CD4-positive, alpha-beta T cell treated with Interleukin-4 for 4 hours (primary cell): ENCODE data around the gene PUS3.
"Not testable (repeated sequence)": the region's sequence is repeated elsewhere in the genome, so short reads cannot be mapped to it uniquely, and the experiment has no call there.

Experiments
- DNase-seq: peaks from one replicate; pipeline ENCODE4 v3.0.0-alpha.2; 2020

PUS3 gene

DNA sequence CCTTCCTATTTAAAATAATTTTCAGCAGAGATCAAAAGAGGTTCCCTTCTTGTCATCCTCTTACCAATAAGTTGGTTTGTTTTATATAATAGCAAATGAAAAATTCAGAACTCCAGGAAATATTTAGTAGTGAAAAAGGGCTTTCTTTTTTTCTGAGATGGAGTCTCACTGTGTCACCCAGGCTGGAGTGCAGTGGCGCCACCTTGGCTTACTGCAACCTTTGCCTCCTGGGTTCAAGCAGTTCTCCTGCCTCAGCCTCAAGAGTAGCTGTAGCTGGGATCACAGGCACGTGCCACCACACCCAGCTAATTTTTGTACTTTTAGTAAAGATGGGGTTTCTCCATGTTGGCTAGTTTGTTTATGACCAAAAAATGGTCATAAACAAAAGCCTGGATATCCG, 11.6 kb upstream of the PUS3 start:
- DNase-seq, result not testable (repeated sequence)

DNA sequence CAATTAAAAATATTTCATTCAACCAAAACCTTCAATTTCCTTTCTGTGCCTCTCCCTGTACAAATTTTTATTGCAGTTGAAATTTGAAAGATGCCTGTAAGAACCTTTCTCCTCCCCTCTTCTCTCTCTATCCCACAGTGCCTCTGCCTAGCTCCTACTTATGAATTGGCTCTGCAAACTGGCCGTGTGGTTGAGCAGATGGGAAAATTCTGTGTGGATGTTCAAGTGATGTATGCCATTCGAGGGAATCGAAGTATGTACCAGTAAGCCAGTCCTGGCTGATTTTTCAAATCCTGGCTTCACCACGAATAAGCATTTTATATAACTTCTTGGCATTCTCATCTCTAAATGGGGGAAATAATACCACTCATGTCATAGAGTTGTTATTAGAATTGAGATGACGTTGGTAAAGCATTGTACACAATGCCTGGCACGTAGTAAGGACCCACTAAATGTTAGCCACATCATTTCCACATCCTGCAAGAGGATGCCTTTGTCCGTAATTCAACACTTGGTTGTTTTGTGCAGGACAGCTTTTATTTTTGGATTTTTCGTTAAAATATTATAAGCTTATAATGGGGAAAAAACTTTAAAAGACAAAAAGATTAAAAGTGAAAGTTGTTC, 7.3 kb upstream of the PUS3 start:
- no peak for DNase-seq

DNA sequence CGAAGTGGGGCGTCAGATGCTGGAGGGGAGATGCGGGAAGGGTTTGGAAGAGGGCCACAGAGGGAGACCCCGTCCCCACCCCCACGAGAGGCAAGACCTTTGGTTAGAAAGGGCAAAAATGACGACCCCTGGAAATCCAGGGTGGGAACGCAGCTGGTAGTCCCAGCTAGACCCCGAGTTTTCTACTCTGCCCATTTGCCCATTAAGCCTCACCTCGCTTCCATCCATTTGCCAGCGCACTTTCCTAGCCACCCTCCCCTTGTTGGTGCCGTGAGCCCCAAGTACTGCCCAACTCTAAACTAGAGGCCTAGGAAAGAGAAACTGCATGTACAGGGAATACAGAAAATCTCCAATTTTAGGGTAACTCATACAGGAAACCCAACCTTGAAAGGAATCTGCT, 1.7 kb upstream of the PUS3 start:
- DNase-seq, result no peak

DNA sequence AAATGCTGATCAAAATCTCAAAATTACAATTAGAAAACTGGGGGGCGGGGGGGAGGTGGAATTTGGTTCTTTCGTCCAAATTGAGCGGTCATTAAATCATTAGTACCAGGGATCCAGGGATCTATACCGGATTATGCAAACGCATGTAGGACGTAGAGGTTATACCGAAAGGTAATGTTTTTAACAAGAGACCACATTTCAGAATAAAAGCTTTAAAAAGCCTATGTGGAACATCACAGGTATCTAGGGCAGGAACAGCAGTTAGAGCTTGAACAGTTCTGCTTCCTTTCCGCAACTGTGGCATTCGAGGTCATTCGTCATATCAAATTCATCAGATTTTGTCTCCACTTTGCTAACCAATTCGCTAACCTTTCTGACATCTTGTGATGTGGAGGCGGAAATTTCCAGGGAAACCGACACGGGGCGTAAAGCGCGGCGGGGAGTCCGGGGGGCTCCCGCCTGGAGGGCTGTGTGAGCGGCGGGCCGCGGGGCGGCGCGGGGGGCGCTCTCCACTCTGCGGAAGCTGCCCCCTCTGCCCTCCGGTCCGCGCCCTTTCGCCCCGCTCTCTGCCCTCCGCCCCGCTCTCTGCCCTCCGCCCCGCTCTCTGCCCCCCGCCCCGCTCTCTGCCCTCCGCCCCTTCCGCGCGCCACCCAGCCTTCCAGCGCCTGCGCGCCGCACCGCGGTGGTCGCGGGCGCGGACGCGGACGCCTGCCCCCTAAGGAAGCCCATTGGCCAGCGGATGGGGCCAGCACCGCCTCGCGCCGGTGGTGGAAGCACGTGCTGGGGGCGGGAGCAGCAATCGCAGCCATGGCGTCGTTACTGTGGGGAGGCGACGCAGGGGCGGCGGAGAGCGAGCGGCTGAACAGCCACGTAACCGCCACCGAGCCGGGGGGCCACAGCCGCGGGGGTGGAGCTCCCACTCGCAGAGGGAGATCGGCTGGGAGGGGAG, 979 bp upstream of the PUS3 start, which contains the start of gene DDX25:
Gene DDX25 (plus strand): TSS at position 798 of the 949 bp plus-strand sequence. CDS start 10 bp downstream, at position 808.
- no peak for DNase-seq

DNA sequence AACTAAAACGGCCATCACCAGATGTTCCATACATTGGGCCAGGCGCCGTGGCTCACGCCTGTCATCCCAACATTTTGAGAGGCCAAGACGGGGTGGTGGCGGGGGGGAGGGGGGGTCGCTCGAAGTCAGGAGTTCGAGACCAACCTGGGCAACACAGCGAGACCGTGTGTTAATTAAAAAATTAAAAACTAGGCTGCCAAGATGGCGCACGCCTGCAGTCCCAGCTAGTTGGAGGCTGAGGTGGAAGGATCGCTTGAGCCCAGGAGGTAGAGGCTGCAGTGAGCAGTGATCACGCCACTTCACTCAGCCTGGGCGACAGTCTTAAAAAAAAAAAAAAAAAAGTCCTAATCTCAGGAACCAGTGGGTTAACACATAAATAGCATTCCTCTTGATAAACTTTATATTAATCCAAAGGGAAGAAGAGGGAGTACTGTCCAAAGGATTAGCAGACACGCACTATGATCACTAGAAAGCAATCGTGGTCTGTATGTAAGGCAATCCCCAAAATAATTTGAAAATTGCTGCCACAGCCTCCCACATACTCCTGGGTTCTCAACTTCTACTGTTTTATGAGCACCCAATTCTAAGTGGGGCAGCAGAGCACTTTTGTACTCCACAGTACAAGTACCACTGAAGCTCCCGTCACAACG, 604 bp downstream of the PUS3 start:
- no peak for DNase-seq

DNA sequence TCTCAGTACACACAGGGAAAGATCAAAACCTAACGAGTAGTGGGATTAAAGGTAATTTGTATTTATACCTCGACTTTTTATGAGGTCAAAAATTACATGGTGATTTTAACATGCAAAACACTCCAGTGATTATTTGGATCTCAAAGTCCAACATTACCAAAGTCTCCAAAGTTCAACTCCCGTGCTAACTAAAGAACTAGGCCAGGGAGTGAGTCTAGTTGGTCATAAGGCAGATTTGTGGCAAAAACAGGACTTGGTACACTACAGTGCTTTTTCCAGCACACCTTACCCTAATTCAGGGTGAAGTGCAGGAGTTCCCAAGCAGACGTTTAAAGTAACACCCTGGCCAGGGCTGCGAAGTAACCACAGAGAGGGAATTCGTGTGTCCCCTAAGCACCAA, 1.1 kb downstream of the PUS3 start:
- DNase-seq, result no peak

DNA sequence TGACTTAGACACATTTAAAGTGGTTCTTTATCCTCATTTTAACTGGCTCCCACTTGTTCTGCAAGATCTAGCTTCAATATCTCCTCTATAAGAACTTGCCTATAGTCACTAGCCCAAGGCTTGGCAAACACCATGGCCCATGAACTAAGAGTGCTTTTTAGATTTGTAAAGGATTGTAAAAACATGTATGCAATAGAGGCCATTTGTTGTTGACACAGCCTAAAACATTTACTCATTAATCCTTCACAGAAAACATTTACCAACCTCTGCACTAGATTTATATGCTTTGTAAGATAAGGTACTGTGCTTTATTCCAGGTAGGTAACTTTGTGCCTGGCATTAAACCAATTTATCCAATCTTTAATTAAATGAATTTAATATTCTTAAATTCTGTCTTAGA, 10.0 kb downstream of the PUS3 start:
- DNase-seq, result no peak

DNA sequence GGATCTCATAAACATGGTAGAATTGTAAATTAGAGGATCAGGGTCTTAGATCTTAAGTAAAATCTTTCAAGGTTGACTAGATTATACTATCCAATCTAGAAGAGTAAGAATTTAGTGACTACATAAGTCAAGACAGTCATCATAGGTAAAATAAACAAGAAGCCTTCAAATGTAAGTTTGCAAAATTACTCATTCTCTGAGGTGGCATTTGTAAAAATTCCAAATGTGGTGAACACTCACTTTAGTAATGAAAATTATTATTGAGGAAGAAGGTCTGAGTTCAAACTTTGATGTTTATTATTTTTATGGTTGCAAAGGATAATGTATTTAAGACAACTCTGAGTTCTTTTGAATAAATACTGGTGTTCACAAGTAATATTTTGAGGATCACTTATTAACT, 10.9 kb downstream of the PUS3 start:
- no peak for DNase-seq

DNA sequence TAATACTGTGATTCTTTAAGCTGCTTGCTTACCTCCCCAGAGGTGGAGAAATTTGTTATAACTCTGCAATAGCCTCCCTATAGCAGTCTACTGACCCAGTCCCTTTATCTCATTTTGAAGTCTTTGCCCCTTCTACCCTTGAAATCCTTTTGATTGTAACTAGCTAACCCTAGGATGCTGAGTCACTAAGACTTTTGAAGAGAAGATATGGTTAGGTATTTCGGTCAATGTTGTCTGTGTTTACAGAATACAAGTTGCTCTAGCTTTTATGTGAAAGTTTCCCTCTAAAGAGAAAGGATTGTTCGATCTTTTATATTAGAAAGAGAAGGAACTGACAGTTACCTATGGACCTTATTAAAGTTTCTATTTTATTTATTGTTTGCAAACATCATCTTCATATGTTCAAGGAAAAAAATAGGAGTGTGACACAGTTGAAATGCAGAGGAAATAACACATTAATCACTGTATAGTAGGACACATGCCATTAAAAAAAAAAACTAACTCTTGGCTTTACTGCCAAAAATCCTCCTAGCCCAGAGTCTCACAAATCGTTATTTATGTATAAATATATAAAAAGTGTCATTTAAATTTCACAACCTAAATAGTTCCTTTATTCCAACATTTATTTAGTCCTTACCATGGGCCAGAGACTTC, 12.4 kb downstream of the PUS3 start:
- DNase-seq, result no peak

DNA sequence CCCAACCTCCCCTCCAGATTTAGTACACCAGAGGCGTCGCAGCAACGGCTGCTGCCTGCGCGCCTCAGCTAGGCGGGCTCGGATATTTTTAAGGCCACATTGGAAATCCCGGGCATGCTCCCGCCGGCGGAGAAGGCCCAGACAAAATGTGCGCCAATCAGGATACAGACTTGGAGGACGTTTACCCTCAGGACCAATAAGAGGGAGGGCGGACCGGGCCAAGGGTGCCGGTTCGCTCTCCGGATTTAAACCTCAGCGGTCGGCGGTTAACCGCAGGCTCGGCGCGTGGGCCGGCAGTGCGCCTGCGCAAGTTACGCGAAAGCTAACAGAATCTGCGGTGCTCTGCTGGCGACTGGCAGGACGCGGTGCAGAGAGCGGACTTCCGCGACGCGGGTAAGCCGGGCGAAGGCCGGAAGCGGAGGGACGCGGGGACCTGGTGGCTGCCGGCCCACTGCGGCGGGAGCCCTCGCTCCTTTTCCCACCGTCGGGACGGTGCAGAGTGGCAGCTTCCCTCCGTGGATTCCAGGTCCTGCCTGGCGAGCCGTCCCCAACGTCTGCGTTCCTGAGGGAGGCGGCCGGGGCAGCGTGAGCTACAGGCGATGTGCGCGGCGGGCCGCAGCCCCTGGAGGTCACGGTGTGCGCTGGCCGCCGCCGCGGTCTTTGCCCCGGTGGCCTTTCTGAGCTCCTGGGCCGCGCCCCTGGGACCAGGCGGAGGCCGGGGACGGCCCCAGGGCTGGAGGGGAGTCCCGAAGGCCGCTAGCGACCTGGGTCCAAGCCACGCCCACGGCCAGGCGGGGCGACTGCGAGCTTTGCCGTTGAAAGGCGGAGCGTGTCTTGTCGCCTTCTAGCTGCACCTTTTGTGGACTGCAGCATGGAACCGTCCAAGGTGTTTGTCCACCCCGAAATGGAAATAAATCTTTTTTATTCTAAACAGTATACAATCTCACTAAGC, 15.4 kb downstream of the PUS3 start, which contains the start of gene HYLS1:
Gene HYLS1 (plus strand): TSS at position 296 of the 952 bp plus-strand sequence. CDS start 11,701 bp downstream, outside the sequence.
- DNase-seq, result peak; percentile 96

DNA sequence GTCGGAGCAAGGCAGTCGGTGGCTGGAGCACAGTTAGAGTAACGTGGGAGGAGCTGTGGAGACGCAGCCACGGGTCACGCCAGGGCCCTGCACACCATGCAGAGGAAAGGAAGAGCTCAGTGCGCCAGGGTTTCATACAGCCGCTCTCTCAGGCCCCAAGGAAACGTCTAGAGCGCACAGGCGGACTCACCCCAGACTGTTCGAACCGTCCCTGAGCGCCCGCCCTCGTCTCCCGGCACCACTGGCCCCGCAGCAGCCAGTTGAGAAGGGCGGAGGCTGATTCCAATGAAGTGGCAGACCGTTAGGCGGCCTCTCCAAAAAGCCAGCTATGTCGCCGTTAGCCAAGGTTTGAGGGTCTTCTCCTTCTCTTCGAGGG, 16.0 kb downstream of the PUS3 start:
- DNase-seq, result no peak

DNA sequence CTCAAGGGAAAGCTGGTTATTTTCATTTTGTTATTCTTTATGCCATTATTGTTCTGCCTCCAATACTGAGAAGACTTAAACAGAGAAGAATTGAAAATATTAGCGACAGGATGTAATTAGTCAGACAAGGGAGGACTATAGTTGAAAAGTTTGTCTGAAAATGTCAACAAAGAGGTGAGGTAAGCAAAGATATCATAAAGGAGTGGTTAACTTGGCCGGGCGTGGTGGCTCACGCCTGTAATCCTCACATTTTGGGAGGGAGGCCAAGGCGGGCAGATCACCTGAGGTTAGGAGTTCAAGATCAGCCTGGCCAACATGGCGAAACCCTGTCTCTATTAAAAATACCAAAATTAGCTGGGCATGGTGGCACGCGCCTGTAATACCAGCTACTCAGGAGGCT, 19.6 kb downstream of the PUS3 start:
- DNase-seq, result no peak

DNA sequence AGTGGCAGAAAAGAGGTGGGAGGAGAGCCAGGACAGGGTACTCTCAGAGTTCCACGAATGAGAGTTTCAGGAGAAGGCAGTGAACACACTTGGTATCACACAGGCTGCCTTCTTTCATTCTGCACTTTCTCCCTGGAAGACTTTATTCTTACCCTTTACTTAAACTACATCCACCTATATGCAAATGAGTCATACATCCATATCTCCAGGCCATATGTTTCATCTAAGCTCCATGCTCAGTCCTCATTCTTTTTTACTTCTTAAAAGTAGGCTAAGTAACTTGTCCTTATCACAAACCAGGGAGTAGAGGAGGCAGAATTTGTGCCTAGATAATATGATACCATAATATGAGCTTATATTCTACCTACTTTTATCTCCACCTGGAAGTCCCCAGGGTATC, 21.7 kb downstream of the PUS3 start:
- DNase-seq, result no peak

DNA sequence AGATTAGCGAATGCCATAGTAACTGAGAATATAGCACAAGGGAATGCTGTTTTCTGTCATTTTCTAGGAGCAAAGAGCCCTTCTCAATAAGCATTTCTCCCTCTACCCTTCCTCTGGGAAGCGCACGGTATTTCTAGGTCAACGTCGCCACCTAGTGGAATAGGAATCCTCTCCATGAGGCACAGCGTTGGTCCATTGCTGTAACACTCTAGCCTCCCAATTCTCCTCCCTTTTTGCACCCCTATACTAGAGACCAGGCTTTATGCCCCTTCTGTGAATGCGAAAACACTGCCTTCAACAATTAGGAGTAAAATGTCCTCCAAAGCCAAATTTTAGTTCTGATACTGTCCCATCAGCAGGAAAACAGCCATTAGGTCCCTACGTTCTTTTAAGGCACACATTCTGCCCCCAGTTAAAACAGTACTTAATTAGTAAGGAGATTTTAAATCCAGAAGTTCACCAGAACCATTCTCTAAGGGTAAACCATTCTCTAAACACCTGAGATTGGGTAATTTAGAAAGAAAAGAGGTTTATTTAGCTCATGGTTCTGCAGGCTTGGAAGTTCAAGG, 28.4 kb downstream of the PUS3 start:
- DNase-seq, result peak; percentile 45

DNA sequence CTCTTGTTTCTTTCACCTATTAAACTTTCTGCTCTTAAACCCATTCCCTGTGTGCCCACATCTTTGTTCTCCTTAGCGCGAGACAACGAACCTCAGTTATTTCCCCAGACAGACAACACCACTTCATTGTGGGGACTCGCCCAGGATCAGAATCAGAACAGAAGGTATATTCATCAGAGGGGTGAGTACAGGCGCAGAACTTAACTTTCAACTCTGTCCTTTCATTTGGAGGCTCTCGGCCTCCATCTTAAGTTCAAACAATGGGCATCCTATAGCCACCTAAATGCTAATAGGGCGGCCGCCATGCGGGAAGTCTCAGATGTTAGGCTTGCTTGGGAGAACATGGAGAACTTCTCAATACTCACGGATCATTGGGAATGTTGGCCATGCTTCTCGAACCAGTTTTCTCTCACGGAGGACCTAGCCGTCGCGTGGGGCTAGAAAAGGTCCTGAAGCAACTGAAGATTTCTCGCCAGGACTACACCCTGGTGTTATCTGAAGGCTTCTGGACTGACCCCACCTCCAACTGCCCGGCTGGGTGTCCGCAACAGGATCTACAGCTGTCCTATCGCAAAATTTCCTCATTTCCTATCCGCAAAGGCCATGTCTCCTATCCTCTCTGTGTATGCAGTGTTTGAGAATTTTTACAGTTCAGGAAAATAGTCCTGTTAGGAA, 29.0 kb downstream of the PUS3 start:
- no peak for DNase-seq

DNA sequence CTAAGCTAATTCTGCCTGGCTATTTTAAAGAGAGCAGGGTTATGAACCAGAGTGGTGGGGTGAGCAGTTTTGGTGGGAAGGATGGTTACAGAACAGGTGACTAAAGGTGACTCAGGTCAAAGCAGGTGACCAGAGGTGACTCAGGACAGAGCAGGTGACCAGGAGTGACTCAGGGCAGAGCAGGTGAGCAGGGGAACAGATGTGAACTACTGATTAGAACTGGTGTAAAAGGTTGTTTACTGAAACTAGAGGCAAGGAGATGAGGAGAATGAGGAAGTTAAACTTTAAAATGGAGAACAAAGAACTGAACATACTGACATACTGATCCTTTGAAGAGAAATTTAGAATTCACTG, 30.9 kb downstream of the PUS3 start:
- DNase-seq, result no peak

DNA sequence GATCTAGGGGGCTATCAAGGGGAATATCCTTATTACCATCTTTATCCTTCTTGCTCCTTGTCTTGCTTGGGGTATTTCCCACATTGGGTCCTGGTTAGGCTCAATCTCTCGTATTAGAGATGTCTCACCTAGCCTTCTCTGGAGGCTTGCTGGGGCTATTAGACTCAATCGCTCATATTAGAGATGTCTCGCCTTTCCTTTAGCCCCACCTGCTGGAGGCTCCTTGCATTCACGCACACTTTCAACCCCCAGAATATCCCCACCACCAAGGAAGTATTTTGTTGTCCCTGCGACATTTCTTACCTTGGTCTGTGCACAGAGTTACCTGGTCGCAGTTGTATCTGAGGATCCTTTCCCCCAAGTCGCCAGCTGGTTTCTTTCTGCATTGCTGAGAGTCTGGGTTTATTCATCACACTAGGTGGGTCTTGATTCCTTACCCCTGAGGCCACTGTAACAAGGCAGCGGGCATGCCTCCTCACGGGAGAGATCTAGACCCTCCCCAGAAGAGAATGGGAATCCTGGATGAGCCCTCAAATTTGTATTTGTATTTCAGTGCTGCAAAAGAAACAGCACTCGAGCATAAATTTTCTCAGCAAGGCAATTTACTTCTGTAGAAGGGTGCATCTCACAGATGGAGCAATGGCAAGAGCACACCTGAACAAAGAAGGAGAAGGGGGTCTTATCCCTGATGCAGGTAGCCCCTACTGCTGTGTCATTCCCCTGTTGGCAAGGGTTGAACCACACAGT, 31.4 kb downstream of the PUS3 start:
- peak; percentile 8 for DNase-seq

DNA sequence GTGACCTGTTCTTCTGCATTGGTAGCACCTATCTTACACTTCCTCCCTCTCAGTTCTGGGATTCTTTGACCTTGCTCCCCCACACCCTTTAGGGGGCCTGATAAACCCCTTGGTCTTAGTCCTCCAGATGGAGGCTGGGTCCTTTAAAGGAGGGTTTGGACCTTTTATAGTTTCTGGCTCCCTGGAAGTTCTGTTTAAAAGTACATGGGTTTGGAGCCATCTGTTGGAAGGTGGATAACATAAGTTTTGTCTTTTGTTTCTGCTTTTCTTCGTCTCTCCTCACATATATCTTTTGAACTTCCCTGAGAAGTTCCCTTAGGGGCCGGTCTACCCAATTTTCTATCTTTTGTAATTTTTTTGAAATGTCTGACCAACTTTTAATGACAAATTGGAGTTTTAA, 33.5 kb downstream of the PUS3 start:
- no peak for DNase-seq

DNA sequence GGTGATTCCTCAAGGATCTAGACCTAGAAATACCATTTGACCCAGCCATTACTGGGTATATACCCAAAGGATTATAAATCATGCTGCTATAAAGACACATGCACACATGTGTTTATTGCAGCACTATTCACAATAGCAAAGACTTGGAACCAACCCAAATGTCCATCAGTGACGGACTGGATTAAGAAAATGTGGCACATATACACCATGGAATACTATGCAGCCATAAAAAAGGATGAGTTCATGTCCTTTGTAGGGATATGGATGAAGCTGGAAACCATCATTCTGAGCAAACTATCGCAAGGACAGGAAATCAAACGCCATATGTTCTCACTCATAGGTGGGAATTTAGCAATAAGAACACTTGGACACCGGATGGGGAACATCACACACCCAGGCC, 37.7 kb downstream of the PUS3 start:
- DNase-seq, result not testable (repeated sequence)

DNA sequence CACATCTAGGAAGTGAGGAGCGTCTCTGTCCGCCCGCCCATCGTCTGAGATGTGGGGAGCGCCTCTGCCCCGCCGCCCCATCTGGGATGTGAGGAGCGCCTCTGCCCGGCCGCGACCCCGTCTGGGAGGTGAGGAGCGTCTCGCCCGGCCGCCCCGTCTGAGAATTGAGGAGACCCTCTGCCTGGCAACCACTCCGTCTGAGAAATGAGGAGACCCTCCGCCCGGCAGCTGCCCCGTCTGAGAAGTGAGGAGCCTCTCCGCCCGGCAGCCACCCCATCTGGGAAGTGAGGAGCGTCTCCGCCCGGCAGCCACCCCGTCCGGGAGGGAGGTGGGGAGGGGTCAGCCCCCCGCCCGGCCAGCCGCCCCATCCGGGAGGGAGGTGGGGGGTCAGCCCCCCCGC, 40.2 kb downstream of the PUS3 start:
- not testable (repeated sequence) for DNase-seq
